Suprapubic skin (tissue), 4 donors: ENCODE results near the gene DCPS.

Source experiments
- EP300 ChIP-seq: sonication (generic); formaldehyde crosslinking; IDR thresholded peaks from one replicate; pipeline ENCODE4 v1.6.1; 2017; ENCODE audit warnings: antibody characterized with exemption
- POLR2A ChIP-seq, 2 donors: fragments of 450-650 bp; IDR thresholded peaks; one replicate each; pipeline ENCODE4 v1.6.1; 2017; ENCODE audit warnings: antibody characterized with exemption in 2 of 2, mild to moderate bottlenecking in 2 of 2, moderate library complexity in 2 of 2
- POLR2AphosphoS5 ChIP-seq, 3 donors: sonication (generic); formaldehyde crosslinking; IDR thresholded peaks; one replicate each; pipeline ENCODE4 v1.6.1; 2017; ENCODE audit warnings: antibody characterized with exemption in 3 of 3
- TF ChIP-seq, protein P1 (sequence below), 2 donors: fragments of 200-600 bp in 1 of 2; fragments of 450-650 bp in 1 of 2; sonication (generic) in 1 of 2; IDR thresholded peaks; one replicate each; pipeline ENCODE4 v1.5.1; 2016 to 2019; ENCODE audit warnings: antibody characterized with exemption in 2 of 2, mild to moderate bottlenecking in 1 of 2, moderate library complexity in 1 of 2

DNA sequence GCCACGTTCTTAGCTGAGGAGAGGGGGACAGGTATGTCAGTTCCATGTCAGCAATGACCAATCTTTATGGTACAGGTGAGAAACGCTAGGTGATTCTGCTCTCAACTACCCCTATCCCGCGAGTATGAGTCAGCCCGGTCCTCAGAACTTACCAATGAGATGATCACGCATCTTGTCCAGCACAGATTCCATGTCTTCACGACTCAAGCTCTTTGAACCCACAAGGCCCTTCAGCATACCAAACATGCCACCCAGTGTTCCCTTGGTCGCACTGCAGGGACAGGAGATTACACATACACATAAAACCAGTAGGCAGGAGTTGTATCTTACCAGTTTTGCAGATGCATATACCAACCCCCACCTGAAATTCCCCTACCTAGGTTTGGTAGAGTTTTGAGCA, 38.0 kb upstream of the DCPS start:
- TF ChIP-seq, protein P1, sequence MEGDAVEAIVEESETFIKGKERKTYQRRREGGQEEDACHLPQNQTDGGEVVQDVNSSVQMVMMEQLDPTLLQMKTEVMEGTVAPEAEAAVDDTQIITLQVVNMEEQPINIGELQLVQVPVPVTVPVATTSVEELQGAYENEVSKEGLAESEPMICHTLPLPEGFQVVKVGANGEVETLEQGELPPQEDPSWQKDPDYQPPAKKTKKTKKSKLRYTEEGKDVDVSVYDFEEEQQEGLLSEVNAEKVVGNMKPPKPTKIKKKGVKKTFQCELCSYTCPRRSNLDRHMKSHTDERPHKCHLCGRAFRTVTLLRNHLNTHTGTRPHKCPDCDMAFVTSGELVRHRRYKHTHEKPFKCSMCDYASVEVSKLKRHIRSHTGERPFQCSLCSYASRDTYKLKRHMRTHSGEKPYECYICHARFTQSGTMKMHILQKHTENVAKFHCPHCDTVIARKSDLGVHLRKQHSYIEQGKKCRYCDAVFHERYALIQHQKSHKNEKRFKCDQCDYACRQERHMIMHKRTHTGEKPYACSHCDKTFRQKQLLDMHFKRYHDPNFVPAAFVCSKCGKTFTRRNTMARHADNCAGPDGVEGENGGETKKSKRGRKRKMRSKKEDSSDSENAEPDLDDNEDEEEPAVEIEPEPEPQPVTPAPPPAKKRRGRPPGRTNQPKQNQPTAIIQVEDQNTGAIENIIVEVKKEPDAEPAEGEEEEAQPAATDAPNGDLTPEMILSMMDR (IDR thresholded peaks at IDR 0.05) = no peak
- TF ChIP-seq POLR2A (IDR thresholded peaks at IDR 0.05) = no peak
- TF ChIP-seq POLR2AphosphoS5 (IDR thresholded peaks at IDR 0.05) = no peak
- TF ChIP-seq EP300 = no peak
